ENCODE results near the gene PLEKHA7.

DNA sequence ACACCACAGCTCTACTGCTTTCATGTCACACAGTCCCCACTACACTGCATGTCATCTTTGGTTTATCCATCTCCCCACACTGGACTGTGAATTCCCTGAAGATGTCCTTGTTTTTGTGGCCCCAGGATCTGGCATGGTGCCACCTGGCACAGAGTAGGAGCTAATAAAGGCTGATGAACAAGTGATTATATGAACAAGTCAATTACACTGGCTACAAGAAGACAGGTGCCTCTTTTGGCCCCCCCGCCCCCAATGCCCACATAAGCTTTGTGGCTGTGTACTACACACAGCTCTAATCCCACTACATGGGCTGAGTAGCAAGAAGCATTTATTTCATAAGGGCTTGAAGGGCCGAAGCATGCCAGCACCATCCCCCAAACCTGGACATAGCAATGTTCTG, 24.7 kb downstream of the PLEKHA7 start:
- TF ChIP-seq CTCF (IDR thresholded peaks at IDR 0.05) (no peak), POLR2A (IDR thresholded peaks at IDR 0.05) (no peak)

Data from right lobe of liver (tissue), 4 donors.